Head of caudate nucleus (tissue), 42 donors: ENCODE measurements around the gene ZCCHC7.
"Not testable (repeated sequence)": the region's sequence is repeated elsewhere in the genome, so short reads cannot be mapped to it uniquely, and the experiment has no call there.

Experiments
- DNase-seq, 42 donors: peaks; one replicate each; pipeline versions ENCODE4 v3.0.0 to v3.0.0-alpha.2; 2020 to 2021; ENCODE audit warnings: mixed read lengths in 7 of 42
- intact Hi-C: fragments of 100-400 bp; cut with DNase I; formaldehyde crosslinking; loops from one replicate; pipeline ENCODE4 v1.15.0; 2022

Gene ZCCHC7

GRCh38 chr9:37163299-37163698 lies 42.9 kb downstream of the ZCCHC7 start:
- intact Hi-C loops = no loop called here
- no peak for DNase-seq

DNA sequence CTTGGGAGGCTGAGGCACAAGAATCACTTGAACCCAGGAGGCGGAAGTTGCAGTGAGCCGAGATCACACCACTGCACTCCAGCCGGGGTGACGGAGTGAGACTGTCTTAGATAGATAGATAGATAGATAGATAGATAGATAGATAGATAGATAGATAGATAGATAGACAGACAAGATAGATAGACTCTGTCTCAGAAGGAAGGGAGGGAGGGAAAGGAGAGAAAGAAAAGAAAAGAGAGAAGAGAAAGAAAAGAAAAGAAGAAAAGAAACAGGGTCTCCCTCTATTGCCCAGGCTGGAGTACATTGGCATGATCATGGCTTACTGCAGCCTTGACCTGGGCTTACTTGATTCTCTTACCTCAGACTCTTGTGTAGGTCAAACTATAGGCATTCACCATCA lies 44.0 kb downstream of the ZCCHC7 start:
- DNase-seq, intact Hi-C loops: not testable (repeated sequence)

GRCh38 chr9:37165644-37166043 lies 45.3 kb downstream of the ZCCHC7 start:
- no peak for DNase-seq
- intact Hi-C loops = no loop called here

- intact Hi-C loops = no loop called here
- DNase-seq = no peak
Observed at GRCh38 chr9:37167456-37168047, 47.2 kb downstream of the ZCCHC7 start.

DNA sequence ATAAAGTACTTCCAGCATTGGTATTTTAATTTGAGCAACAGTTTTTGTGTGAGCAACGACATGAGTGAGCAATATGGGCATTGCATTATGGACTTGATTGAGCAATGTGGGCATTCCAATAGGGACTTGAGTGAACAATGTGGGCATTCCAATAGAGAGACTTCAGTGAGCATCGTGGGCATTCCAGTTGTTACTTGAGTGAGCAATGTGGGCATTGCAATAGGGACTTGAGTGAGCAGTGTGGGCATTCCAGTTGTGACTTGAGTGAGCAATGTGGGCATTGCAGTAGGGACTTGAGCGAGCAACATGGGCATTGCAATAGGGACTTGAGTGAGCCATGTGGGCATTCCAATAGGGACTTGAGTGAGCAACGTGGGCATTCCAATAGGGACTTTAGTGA lies 52.2 kb downstream of the ZCCHC7 start:
- no peak for DNase-seq
- intact Hi-C loops = no loop called here

DNA sequence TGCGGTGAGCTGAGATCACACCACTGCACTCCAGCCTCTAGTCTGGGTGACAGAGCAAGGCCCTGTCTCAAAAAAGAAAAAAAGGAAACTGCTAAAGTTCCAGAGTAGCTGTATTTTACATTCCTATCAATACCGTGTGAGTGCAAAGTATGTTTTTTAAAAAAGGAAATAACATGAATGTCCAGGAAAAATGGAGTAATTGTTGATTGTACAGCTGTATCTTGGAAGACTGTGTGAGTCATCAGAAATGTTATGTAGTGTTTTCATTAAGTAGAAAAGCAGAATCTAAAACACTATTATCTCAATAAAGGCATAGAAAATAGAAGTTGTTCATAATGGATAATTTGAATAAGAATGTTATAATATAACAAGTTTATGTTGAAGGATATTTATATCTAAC lies 53.9 kb downstream of the ZCCHC7 start:
- intact Hi-C loops = no loop called here
- no peak for DNase-seq

DNA sequence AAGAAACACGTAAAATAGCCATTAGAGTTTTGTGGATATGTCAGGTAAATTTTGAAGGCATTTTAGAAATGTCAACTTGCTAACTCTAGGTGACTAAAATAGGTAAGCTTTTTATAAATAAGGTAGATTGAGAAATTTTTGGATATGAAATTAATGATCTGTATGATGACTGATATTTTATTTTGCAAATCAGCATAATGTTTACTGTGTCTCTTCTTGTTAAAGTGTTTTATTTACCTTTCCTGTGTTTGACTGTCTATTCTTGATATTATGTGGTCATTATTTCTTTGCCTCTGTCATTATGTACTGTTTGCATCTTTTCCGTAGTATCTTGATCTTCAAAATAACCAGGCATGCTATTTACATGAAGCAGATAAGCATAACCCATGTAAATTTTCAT lies 58.4 kb downstream of the ZCCHC7 start:
- intact Hi-C loops = no loop called here
- no peak for DNase-seq

GRCh38 chr9:37179576-37179975 lies 59.2 kb downstream of the ZCCHC7 start:
- intact Hi-C loops = no loop called here
- DNase-seq = no peak

GRCh38 chr9:37180138-37180537 lies 59.8 kb downstream of the ZCCHC7 start:
- intact Hi-C loops = no loop called here
- no peak for DNase-seq

DNA sequence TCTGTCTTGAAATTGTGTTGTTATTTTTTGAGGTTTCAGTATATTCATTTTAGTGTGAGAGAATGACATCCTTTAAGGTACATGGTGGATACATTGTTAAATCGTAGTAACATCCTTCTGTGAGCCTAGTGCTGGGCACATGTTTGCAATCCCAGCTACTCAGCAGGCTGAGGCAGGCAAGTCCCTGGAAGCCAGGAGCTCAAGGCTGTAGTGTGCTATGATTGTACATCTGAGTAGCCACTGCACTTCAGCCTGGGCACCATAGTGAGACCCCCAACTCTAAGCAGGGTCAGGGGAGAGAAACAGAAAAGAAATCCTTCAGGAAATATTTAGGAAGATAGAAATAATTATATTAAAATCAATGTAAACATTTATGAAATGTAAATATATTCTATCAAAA lies 62.3 kb downstream of the ZCCHC7 start:
- intact Hi-C loops = no loop called here
- DNase-seq = no peak

- DNase-seq = no peak
- intact Hi-C loops = no loop called here
Observed at GRCh38 chr9:37184905-37185867, 64.8 kb downstream of the ZCCHC7 start.

DNA sequence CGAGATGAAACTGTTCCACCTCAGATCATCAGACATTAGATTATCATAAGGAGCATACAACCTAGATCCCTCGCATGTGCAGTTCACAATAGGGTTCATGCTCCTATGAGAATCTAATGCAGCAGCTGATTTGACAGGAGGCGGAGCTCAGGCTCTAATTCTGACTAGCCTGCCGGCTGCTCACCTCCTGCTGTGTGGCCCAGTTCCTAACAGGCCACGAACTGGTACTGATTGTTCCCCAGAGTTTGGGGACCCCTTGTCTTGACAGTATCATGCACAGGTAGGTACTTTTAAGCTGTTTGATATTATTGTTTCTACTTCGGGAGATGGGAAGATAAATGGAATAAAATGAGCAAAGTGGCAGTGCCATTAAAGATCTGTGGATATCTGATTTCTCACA lies 66.9 kb downstream of the ZCCHC7 start:
- no peak for DNase-seq

GRCh38 chr9:37187713-37188439 lies 67.5 kb downstream of the ZCCHC7 start:
- no peak for DNase-seq
- intact Hi-C loops = no loop called here

More for the DNA sequence above, 66.9 kb downstream of the ZCCHC7 start:
- intact Hi-C loops = no loop called here

DNA sequence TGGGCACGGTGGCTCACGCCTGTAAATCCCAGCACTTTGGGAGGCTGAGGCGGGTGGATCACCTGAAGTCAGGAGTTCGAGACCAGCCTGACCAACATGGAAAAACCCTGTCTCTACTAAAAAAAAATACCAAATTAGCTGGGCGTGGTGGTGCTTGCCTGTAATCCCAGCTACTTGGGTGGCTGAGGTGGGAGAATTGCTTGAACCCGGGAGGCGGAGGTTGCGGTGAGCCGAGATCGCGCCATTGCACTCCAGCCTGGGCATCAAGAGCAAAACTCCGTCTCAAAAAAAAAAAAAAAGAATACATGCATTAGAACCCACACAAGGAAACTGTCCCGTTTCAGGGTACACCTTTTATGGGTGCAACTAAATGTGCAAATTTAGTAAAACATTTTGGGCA lies 70.4 kb downstream of the ZCCHC7 start:
- intact Hi-C loops, DNase-seq: not testable (repeated sequence)

GRCh38 chr9:37191403-37192089 lies 71.2 kb downstream of the ZCCHC7 start:
- no peak for DNase-seq
- intact Hi-C loops = no loop called here

- intact Hi-C loops = no loop called here
- DNase-seq = no peak
Observed at GRCh38 chr9:37192803-37193202, 72.4 kb downstream of the ZCCHC7 start.

- DNase-seq = no peak
- intact Hi-C loops = no loop called here
Observed at GRCh38 chr9:37197158-37198038, 77.0 kb downstream of the ZCCHC7 start.

- intact Hi-C loops = no loop called here
- DNase-seq = no peak
Observed at GRCh38 chr9:37198039-37198729, 77.8 kb downstream of the ZCCHC7 start.
